ENCODE measurements around the gene PROKR2.

GRCh38 chr20:5331340-5331739 is 14.6 kb upstream of the PROKR2 start:
- TF ChIP-seq PKNOX1 (IDR thresholded peaks at IDR 0.05) (no peak), SP1 (IDR thresholded peaks at IDR 0.05) (no peak), LEF1 (IDR thresholded peaks at IDR 0.05; ENCODE audit: borderline replicate concordance) (no peak), FOXA1 (IDR thresholded peaks at IDR 0.05) (no peak), ARNT (IDR thresholded peaks at IDR 0.05) (no peak), SUZ12 (IDR thresholded peaks at IDR 0.05) (no peak), FOXM1 (IDR thresholded peaks at IDR 0.05; ENCODE audit: borderline replicate concordance) (no peak), FOXK2 (IDR thresholded peaks at IDR 0.05) (no peak), ZNF384 (IDR thresholded peaks at IDR 0.05) (no peak), ELF4 (IDR thresholded peaks at IDR 0.05) (no peak), HDGF (IDR thresholded peaks at IDR 0.05; ENCODE audit: borderline replicate concordance) (no peak), CTBP1 (IDR thresholded peaks at IDR 0.05; ENCODE audit: borderline replicate concordance) (no peak), BHLHE40 (IDR thresholded peaks at IDR 0.05; ENCODE audit: borderline replicate concordance) (no peak)

Data from HEK293T (cell line).